HEK293 (cell line): ENCODE data around the gene LRRC7.

Source experiments
- BCL11A ChIP-seq: fragments of 450-650 bp; formaldehyde crosslinking; IDR thresholded peaks from 2 replicates; pipeline ENCODE4 v1.5.1; 2016; ENCODE audit warnings: low read depth, missing biosample characterization, missing genetic modification characterization
- KLF7 ChIP-seq: fragments of 450-650 bp; formaldehyde crosslinking; IDR thresholded peaks from 2 replicates; pipeline ENCODE4 v1.5.1; 2016; ENCODE audit warnings: missing biosample characterization, missing genetic modification characterization, borderline replicate concordance
- SETDB1 ChIP-seq: IDR thresholded peaks from one replicate; pipeline ENCODE4 v1.6.1; 2017; ENCODE audit warnings: mild to moderate bottlenecking, low read length, moderate library complexity, mixed read lengths; ENCODE audit not compliant: insufficient read length
- ZNF423 ChIP-seq: fragments of 450-650 bp; formaldehyde crosslinking; IDR thresholded peaks from 2 replicates; pipeline ENCODE4 v1.5.1; 2016; ENCODE audit warnings: missing biosample characterization, missing genetic modification characterization
- TF ChIP-seq, protein P1 (sequence below): sonication (generic); formaldehyde crosslinking; IDR thresholded peaks from 2 replicates; pipeline ENCODE4 v1.8.1; 2022; ENCODE audit warnings: mild to moderate bottlenecking, moderate library complexity, missing genetic modification reagents

DNA sequence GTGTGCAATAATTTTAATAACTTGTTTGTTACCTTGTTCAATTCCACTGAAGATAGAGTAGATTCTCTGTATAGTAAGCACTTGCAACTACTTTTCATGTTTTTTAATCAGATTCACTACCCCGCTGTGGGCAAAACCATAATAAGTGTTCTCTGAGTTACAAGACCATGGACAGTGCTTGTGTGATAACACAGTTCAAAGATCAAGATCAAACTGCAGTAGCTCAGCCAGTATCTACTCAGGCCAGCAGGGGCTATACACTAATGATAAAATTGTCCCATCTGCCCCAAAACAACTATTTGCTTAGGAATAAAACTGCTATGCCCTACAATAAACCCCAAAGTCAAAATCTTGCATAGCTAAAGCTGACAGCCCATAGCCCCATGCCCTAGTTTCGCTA is 129.6 kb downstream of the LRRC7 start:
- TF ChIP-seq SETDB1: no peak
- no peak for TF ChIP-seq ZNF423 (tag by site-specific recombination)
- no peak for TF ChIP-seq KLF7 (tag by site-specific recombination)
- TF ChIP-seq, protein P1, sequence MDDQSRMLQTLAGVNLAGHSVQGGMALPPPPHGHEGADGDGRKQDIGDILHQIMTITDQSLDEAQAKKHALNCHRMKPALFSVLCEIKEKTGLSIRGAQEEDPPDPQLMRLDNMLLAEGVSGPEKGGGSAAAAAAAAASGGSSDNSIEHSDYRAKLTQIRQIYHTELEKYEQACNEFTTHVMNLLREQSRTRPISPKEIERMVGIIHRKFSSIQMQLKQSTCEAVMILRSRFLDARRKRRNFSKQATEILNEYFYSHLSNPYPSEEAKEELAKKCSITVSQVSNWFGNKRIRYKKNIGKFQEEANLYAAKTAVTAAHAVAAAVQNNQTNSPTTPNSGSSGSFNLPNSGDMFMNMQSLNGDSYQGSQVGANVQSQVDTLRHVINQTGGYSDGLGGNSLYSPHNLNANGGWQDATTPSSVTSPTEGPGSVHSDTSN: no peak
- no peak for TF ChIP-seq BCL11A
